ENCODE results near the gene ITPR2. TPM values are rescaled to one million over a fixed set of nuclear protein-coding genes. Genes with fewer than 3 reads are reported as not detected.

The ITPR2 gene
- total RNA-seq, 2 donors from 2014 or later = 14.8 to 74.4 TPM

GRCh38 chr12:26633591-26634210, 199.3 kb downstream of the ITPR2 start:
- Mint-ChIP-seq H3K36me3 (ENCODE audit: low read depth) (no peaks in the 10 kb centered on the region), H3K4me1 (peaks cover 20% of the 10 kb centered on the region)
- no peak for TF ChIP-seq CTCF (conservative IDR thresholded peaks at IDR 0.05)

GRCh38 chr12:26632756-26633155, 200.2 kb downstream of the ITPR2 start:
- Histone ChIP-seq H3K27ac (ENCODE audit: low read depth, low read length) (no peak overlapping the region), H3K36me3 (ENCODE audit: control insufficient read depth, insufficient read depth, low read length) (no peaks in the 10 kb centered on the region), H3K27me3 (ENCODE audit: control insufficient read depth, insufficient read depth, low read length, poor library complexity, severe bottlenecking) (no peaks in the 10 kb centered on the region), H3K9ac (ENCODE audit: extremely low read depth, low read length, poor library complexity, severe bottlenecking) (no peak overlapping the region), H3K4me3 (ENCODE audit: low read length) (no peak overlapping the region), H3K9me3 (ENCODE audit: control insufficient read depth, low read length) (no peaks in the 10 kb centered on the region), H3K4me1 (ENCODE audit: control insufficient read depth, insufficient read depth, low read length) (peaks cover 2% of the 10 kb centered on the region)
- WGBS, 2 experiments (ENCODE audit: insufficient coverage in 1 of 2, insufficient read length in 1 of 2) = 94 to 100% methylated on average over 4 to 6 of the region's 6 CpGs
- H3K27me3 Mint-ChIP-seq (ENCODE audit: insufficient read depth) = no peaks in the 10 kb centered on the region
- no peak for TF ChIP-seq CTCF (conservative IDR thresholded peaks at IDR 0.05)
- H3K36me3 Mint-ChIP-seq (ENCODE audit: low read depth) = peaks cover 3% of the 10 kb centered on the region
- H3K4me1 Mint-ChIP-seq = peaks cover 20% of the 10 kb centered on the region
- H3K27ac Mint-ChIP-seq = no peak overlapping the region
- no peaks in the 10 kb centered on the region for H3K9me3 Mint-ChIP-seq
- no peak for DNase-seq
- no peak overlapping the region for H3K4me3 Mint-ChIP-seq

More at GRCh38 chr12:26633591-26634210, 199.3 kb downstream of the ITPR2 start:
- H3K9me3 ChIP-seq (ENCODE audit: control insufficient read depth, low read length) = no peaks in the 10 kb centered on the region
- peak overlapping the region; percentile 3 for H3K27ac Mint-ChIP-seq
- no peak overlapping the region for H3K4me3 ChIP-seq (ENCODE audit: low read length)
- 89 to 100% methylated on average over 2 to 5 of the region's 5 CpGs for WGBS, 2 experiments (ENCODE audit: insufficient coverage in 1 of 2, insufficient read length in 1 of 2)
- no peak for DNase-seq
- H3K36me3 ChIP-seq (ENCODE audit: control insufficient read depth, insufficient read depth, low read length) = no peaks in the 10 kb centered on the region
- no peaks in the 10 kb centered on the region for H3K27me3 ChIP-seq (ENCODE audit: control insufficient read depth, insufficient read depth, low read length, poor library complexity, severe bottlenecking)
- no peak overlapping the region for H3K4me3 Mint-ChIP-seq
- H3K9ac ChIP-seq (ENCODE audit: extremely low read depth, low read length, poor library complexity, severe bottlenecking) = no peak overlapping the region
- H3K27ac ChIP-seq (ENCODE audit: low read depth, low read length) = no peak overlapping the region
- H3K27me3 Mint-ChIP-seq (ENCODE audit: insufficient read depth) = no peaks in the 10 kb centered on the region
- H3K9me3 Mint-ChIP-seq = no peaks in the 10 kb centered on the region
- peaks cover 2% of the 10 kb centered on the region for H3K4me1 ChIP-seq (ENCODE audit: control insufficient read depth, insufficient read depth, low read length)

GRCh38 chr12:26631846-26632245, 201.1 kb downstream of the ITPR2 start:
- peaks cover 2% of the 10 kb centered on the region for H3K4me1 ChIP-seq (ENCODE audit: control insufficient read depth, insufficient read depth, low read length)
- no peaks in the 10 kb centered on the region for H3K27me3 ChIP-seq (ENCODE audit: control insufficient read depth, insufficient read depth, low read length, poor library complexity, severe bottlenecking)
- H3K9me3 ChIP-seq (ENCODE audit: control insufficient read depth, low read length) = no peaks in the 10 kb centered on the region
- H3K36me3 ChIP-seq (ENCODE audit: control insufficient read depth, insufficient read depth, low read length) = no peaks in the 10 kb centered on the region
- no peak overlapping the region for H3K4me3 ChIP-seq (ENCODE audit: low read length)
- Mint-ChIP-seq H3K36me3 (ENCODE audit: low read depth) (peaks cover 10% of the 10 kb centered on the region), H3K4me3 (no peak overlapping the region), H3K27ac (no peak overlapping the region), H3K27me3 (ENCODE audit: insufficient read depth) (no peaks in the 10 kb centered on the region), H3K4me1 (peaks cover 16% of the 10 kb centered on the region), H3K9me3 (no peaks in the 10 kb centered on the region)
- no peak overlapping the region for H3K27ac ChIP-seq (ENCODE audit: low read depth, low read length)
- DNase-seq = no peak
- TF ChIP-seq CTCF (conservative IDR thresholded peaks at IDR 0.05) = no peak
- WGBS, 2 experiments (ENCODE audit: insufficient coverage in 1 of 2, insufficient read length in 1 of 2) = 77 to 89% methylated on average over 5 to 6 of the region's 6 CpGs
- no peak overlapping the region for H3K9ac ChIP-seq (ENCODE audit: extremely low read depth, low read length, poor library complexity, severe bottlenecking)

All from endodermal cell (in vitro differentiated cells).